Activated T-cell treated with anti-CD3 and anti-CD28 coated beads, Interleukin-2, amount 50 U/mL, for 24 hours (primary cell): ENCODE results near the gene TBC1D10B.
A peak's percentile ranks its signal among the peaks of the same experiment; 100 is the strongest.

Experiments used
- DNase-seq: peaks from one replicate; pipeline ENCODE4 v3.0.0-alpha.2; 2020
- H3K27ac Mint-ChIP-seq: 2 replicates; pipeline ENCODE4 v1.8.0; 2020; ENCODE audit warnings: mild to moderate bottlenecking, mixed read lengths
- H3K27me3 Mint-ChIP-seq: 2 replicates; pipeline ENCODE4 v1.8.0; 2020; ENCODE audit warnings: mixed read lengths
- H3K36me3 Mint-ChIP-seq: 2 replicates; pipeline ENCODE4 v1.8.0; 2020; ENCODE audit warnings: low read depth, mixed read lengths
- H3K4me1 Mint-ChIP-seq: 2 replicates; pipeline ENCODE4 v1.8.0; 2020; ENCODE audit warnings: low read depth, mixed read lengths
- H3K4me3 Mint-ChIP-seq: 2 replicates; pipeline ENCODE4 v1.8.0; 2020; ENCODE audit warnings: mild to moderate bottlenecking, moderate library complexity, mixed read lengths
- H3K9me3 Mint-ChIP-seq: 2 replicates; pipeline ENCODE4 v1.8.0; 2020; ENCODE audit warnings: mixed read lengths

TBC1D10B gene

DNA sequence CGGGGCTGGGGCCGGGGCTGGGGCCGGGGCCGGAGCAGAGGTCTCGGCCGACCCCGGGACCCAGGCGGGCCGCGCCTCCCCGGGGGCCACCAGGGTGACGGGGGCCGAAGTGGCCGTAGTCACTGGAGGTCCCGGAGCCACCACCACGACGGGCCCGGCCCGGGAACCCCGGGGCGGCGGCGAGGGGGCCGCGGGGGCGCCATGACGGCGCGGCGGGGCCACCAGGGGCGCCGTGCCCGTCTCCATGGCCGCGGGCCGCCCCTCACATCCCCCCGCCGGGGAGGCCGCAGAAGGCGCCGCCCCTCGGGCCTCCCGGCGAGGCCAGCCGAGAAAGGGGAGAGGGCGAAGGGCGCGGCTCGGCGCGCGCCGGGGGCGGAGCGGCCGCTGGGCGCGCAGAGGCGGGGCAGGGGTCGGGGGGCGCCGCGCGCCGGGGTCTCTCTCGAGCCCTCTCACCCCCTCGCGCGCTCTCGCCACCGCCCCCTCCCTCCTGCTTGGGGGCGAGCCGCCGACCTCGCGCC, 297 bp downstream of the TBC1D10B start:
- H3K27me3 Mint-ChIP-seq: no peaks in the 10 kb centered on the region
- H3K4me1 Mint-ChIP-seq: peaks cover 46% of the 10 kb centered on the region
- H3K4me3 Mint-ChIP-seq: peak overlapping the region; percentile 94
- DNase-seq: no peak
- no peaks in the 10 kb centered on the region for H3K9me3 Mint-ChIP-seq
- H3K36me3 Mint-ChIP-seq: peaks cover 40% of the 10 kb centered on the region
- H3K27ac Mint-ChIP-seq: peak overlapping the region; percentile 96

DNA sequence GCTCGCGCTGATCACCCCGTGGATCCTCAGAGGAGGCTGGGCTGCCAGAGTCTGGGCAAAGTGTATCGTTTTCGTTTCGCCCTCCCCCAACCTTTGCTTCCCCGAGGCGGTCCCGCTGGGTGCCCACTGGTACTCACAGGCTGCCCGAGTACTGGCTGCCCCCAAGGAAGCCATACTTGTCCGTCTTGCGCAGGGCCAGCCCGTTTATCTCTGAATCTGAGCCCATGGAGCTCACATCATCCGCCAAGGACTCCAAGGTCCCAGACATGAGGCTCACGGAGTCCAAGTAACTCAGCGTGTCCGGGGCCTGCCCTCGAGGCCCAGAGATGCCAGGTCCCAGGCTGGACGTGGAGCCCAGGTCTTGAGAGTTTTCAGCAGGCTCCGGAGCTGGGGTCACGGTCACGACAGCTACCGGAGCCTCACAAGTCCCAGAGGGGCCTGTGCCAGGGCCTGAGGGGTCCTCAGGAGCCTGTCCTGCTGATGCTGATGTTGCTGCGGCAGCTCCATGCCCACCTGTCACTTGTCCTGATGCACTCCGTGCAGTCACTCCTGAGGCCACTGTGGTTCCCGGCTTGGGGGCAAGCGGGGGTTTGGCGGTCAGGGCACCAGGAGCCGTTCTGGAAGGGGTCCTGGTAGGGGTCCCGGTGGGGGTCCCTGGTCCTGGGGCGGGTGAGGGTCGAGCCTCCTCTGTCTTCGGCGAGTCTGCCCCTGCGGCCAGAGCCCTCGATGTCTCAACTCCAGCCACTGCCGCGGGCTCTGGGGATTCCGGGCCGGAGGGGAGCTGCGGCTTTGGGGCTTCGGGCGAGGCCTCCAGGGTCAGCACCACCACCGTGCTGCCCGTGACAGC, 980 bp downstream of the TBC1D10B start:
- Mint-ChIP-seq H3K27me3 (no peaks in the 10 kb centered on the region), H3K36me3 (peaks cover 47% of the 10 kb centered on the region), H3K4me1 (peaks cover 46% of the 10 kb centered on the region), H3K27ac (peak overlapping the region; percentile 92), H3K9me3 (no peaks in the 10 kb centered on the region), H3K4me3 (peak overlapping the region; percentile 94)
- peak; percentile 51 for DNase-seq

GRCh38 chr16:30368792-30369090, 1.6 kb downstream of the TBC1D10B start:
- peaks cover 46% of the 10 kb centered on the region for H3K4me1 Mint-ChIP-seq
- no peak for DNase-seq
- H3K36me3 Mint-ChIP-seq: peaks cover 53% of the 10 kb centered on the region
- H3K27me3 Mint-ChIP-seq: no peaks in the 10 kb centered on the region
- peak overlapping the region; percentile 94 for H3K4me3 Mint-ChIP-seq
- no peaks in the 10 kb centered on the region for H3K9me3 Mint-ChIP-seq
- peak overlapping the region; percentile 92 for H3K27ac Mint-ChIP-seq

DNA sequence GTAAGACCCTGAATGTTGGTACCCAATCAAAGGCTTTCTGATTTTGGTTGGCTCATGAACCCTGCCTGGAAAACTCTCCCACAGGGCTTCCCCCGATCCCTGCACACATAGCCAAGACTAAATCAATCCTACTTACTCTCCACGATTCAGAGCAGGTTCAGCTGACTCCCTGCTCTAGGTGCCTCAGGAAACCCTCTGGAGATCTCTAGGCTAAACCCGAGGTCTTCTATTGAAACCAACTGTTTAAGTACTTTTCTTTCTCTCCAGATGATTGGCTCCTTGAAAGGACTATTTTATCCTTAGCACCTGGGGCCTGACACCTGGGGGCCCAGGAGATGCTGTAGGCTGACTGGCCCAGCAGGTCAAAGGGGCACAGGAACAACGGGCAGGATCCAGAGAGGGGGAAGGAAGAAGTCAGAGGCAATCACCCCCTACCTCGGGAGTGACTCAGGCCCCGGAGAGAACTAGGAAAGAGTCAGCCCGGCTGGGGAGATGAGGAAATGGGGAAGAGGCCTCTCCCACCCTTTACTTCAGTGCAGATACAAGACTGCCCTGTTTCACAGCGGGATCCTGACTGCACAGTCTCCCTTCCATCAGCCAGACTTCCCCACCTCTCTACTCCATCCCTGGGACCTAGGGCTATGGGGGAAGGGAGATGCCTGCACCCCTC, 2.0 kb downstream of the TBC1D10B start:
- H3K36me3 Mint-ChIP-seq: peaks cover 58% of the 10 kb centered on the region
- no peak for DNase-seq
- peak overlapping the region; percentile 92 for H3K27ac Mint-ChIP-seq
- H3K27me3 Mint-ChIP-seq: no peaks in the 10 kb centered on the region
- no peaks in the 10 kb centered on the region for H3K9me3 Mint-ChIP-seq
- H3K4me3 Mint-ChIP-seq: peak overlapping the region; percentile 94
- peaks cover 46% of the 10 kb centered on the region for H3K4me1 Mint-ChIP-seq

GRCh38 chr16:30367349-30368009, 2.8 kb downstream of the TBC1D10B start:
- no peaks in the 10 kb centered on the region for H3K27me3 Mint-ChIP-seq
- H3K9me3 Mint-ChIP-seq: no peaks in the 10 kb centered on the region
- peak overlapping the region; percentile 94 for H3K4me3 Mint-ChIP-seq
- no peak for DNase-seq
- peaks cover 45% of the 10 kb centered on the region for H3K4me1 Mint-ChIP-seq
- peaks cover 63% of the 10 kb centered on the region for H3K36me3 Mint-ChIP-seq
- H3K27ac Mint-ChIP-seq: peak overlapping the region; percentile 92

DNA sequence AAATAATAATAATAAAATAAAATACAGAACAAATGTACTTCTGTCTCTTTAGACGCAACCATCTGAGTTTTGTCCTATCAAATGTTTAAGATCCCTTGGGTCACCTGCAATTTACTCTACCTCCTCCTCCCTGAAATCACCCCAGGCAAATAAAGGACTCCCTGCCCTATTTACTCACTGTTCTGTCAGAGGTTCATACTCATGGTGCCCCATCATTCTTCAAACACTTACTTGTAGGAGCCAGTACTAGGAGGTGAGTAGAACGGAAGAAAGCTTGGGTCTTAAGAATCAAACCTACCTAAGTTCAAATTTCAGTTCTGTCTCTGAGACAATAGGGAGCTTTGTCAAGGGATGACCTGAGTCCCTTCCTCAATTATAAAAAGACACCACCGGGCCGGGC, 3.8 kb downstream of the TBC1D10B start:
- Mint-ChIP-seq H3K36me3 (peaks cover 71% of the 10 kb centered on the region), H3K4me3 (peak overlapping the region; percentile 94), H3K27me3 (no peaks in the 10 kb centered on the region), H3K27ac (peak overlapping the region; percentile 92), H3K9me3 (no peaks in the 10 kb centered on the region), H3K4me1 (peaks cover 39% of the 10 kb centered on the region)
- no peak for DNase-seq

- peak overlapping the region; percentile 42 for H3K27ac Mint-ChIP-seq
- H3K4me1 Mint-ChIP-seq: peaks cover 34% of the 10 kb centered on the region
- no peaks in the 10 kb centered on the region for H3K27me3 Mint-ChIP-seq
- peaks cover 83% of the 10 kb centered on the region for H3K36me3 Mint-ChIP-seq
- no peaks in the 10 kb centered on the region for H3K9me3 Mint-ChIP-seq
- no peak for DNase-seq
- no peak overlapping the region for H3K4me3 Mint-ChIP-seq
Measured at GRCh38 chr16:30365200-30365599, 5.1 kb downstream of the TBC1D10B start.

GRCh38 chr16:30361180-30361579, 9.1 kb downstream of the TBC1D10B start:
- Mint-ChIP-seq H3K36me3 (peaks cover 89% of the 10 kb centered on the region), H3K4me3 (no peak overlapping the region), H3K27me3 (no peaks in the 10 kb centered on the region), H3K27ac (peak overlapping the region; percentile 10), H3K9me3 (no peaks in the 10 kb centered on the region), H3K4me1 (peaks cover 19% of the 10 kb centered on the region)
- DNase-seq: no peak

DNA sequence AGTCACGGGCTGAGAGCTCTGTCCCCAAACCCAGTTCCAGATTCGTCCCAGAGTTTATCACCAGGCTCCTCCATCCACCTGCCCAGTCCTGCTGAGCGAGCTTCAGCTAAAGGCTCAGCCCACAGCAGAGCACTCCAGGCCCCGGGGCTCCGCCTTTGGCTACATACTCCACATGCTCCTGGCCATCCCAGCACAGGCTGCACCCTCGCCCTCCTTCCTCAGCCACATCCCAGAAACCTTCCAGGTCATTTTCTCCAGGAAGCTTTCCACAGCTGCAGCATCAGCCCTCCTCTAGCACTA, 10.5 kb downstream of the TBC1D10B start:
- H3K27ac Mint-ChIP-seq: no peak overlapping the region

GRCh38 chr16:30358990-30359870, 11.1 kb downstream of the TBC1D10B start:
- Mint-ChIP-seq H3K4me1 (peaks cover 25% of the 10 kb centered on the region), H3K9me3 (no peaks in the 10 kb centered on the region), H3K4me3 (no peak overlapping the region), H3K27me3 (no peaks in the 10 kb centered on the region), H3K27ac (peak overlapping the region; percentile 55), H3K36me3 (peaks cover 85% of the 10 kb centered on the region)
- no peak for DNase-seq

More for the DNA sequence above, 10.5 kb downstream of the TBC1D10B start:
- no peak for DNase-seq
- H3K4me3 Mint-ChIP-seq: no peak overlapping the region
- no peaks in the 10 kb centered on the region for H3K9me3 Mint-ChIP-seq
- no peaks in the 10 kb centered on the region for H3K27me3 Mint-ChIP-seq
- peaks cover 21% of the 10 kb centered on the region for H3K4me1 Mint-ChIP-seq
- H3K36me3 Mint-ChIP-seq: peaks cover 85% of the 10 kb centered on the region

DNA sequence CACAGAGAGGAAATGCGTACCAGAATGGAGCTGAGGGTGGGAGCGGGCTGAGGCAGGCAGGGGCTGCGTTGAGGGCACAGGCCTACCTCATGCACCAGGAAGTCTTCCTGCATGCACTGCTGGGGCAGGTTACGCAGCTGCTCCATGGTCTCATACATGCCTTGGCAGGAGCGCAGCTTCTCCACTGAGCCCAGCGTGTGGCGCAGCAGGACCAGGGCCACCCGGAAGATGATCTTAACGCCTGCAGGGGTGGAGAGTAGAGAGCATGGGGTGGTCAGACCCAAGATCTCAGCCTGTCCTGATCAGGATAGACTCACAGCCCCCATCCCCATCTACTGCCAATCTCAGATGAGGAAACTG, 11.7 kb downstream of the TBC1D10B start:
- Mint-ChIP-seq H3K4me3 (no peak overlapping the region), H3K9me3 (no peaks in the 10 kb centered on the region), H3K27me3 (no peaks in the 10 kb centered on the region), H3K4me1 (peaks cover 32% of the 10 kb centered on the region), H3K27ac (peak overlapping the region; percentile 55), H3K36me3 (peaks cover 85% of the 10 kb centered on the region)
- DNase-seq: no peak

- peak overlapping the region; percentile 67 for H3K27ac Mint-ChIP-seq
- no peaks in the 10 kb centered on the region for H3K9me3 Mint-ChIP-seq
- H3K27me3 Mint-ChIP-seq: no peaks in the 10 kb centered on the region
- peaks cover 85% of the 10 kb centered on the region for H3K36me3 Mint-ChIP-seq
- DNase-seq: no peak
- no peak overlapping the region for H3K4me3 Mint-ChIP-seq
- peaks cover 36% of the 10 kb centered on the region for H3K4me1 Mint-ChIP-seq
Measured at GRCh38 chr16:30357715-30358576, 12.3 kb downstream of the TBC1D10B start.

- Mint-ChIP-seq H3K4me1 (peaks cover 41% of the 10 kb centered on the region), H3K9me3 (no peaks in the 10 kb centered on the region), H3K36me3 (peaks cover 87% of the 10 kb centered on the region), H3K27me3 (no peaks in the 10 kb centered on the region), H3K4me3 (no peak overlapping the region), H3K27ac (peak overlapping the region; percentile 67)
- DNase-seq: no peak
Measured at GRCh38 chr16:30357085-30357714, 13.1 kb downstream of the TBC1D10B start.
